GM11168 (cell line): ENCODE results near the gene KRTAP2-4.
"Not testable (repeated sequence)": the region's sequence is repeated elsewhere in the genome, so short reads cannot be mapped to it uniquely, and the experiment has no call there.

Experiments
- in situ Hi-C: fragments of 300-500 bp; cut with MboI; formaldehyde crosslinking; loops from one replicate; pipeline ENCODE4 v1.12.0; 2022; ENCODE audit warnings: low sequenced_read_pairs; ENCODE audit not compliant: unreplicated experiment

The KRTAP2-4 gene

DNA sequence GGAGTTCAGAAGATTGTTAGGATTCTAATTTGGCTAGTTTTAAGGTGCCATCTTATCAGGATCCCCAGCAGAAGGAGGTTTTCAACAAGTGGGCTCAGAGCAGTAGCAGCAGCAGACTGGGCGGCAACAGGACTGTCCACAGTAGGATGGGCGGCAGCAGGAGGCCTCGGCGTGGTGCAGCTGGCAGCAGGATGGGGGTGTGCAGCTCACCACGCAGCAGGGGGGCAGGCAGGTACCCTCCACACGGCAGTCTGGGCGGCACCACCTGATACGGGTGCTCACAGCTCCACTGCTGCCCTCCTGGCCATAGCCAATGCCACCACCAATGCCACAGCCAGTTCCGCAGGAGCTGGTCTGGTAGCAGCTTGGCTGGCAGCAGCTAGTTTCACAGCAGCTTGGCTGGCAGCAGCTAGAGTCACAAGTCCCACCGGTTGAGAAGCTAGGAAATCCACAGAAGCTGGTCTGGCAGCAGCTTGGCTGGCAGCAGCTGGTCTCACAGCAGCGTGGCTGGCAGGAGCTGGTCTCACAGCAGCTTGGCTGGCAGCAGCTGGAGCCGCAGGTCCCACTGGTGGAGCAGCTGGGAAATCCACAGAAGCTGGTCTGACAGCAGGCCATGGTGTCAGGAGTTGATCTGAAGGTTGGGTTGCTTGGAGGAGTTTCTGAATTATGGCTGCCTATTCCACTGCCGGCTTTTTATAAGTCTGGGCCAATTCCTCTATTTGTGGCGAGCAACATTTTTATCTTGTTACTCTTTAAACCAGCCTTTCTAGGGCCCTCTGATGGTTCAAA, 24.7 kb downstream of the KRTAP2-4 start, which contains the start of gene KRTAP1-1:
Gene KRTAP1-1 (minus strand): TSS at position 668 of the 789 bp plus-strand sequence. CDS start 53 bp downstream, at position 615.
- in situ Hi-C loops: not testable (repeated sequence)

GRCh38 chr17:41037853-41038350, 27.8 kb downstream of the KRTAP2-4 start:
- in situ Hi-C loops: no loop called here

DNA sequence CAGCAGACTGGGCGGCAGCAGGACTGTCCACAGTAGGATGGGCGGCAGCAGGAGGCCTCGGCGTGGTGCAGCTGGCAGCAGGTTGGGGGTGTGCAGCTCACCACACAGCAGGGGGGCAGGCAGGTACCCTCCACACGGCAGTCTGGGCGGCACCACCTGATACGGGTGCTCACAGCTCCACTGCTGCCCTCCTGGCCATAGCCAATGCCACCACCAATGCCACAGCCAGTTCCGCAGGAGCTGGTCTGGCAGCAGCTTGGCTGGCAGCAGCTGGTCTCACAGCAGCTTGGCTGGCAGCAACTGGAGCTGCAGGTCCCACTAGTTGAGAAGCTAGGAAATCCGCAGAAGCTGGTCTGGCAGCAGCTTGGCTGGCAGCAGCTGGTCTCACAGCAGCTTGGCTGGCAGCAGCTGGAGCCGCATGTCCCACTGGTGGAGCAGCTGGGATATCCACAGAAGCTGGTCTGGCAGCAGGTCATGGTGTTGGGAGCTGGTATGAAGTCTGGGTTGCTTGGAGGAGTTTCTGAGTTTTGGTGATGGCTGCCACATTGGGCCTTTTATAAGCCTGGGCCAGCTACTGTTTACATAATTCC, 31.2 kb downstream of the KRTAP2-4 start, which contains the start of gene KRTAP1-3:
Gene KRTAP1-3 (minus strand): TSS at position 529 of the 590 bp plus-strand sequence. CDS start 53 bp downstream, at position 476.
- in situ Hi-C loops: not testable (repeated sequence)

- in situ Hi-C loops: no loop called here
Observed at GRCh38 chr17:41029633-41030245, 35.9 kb downstream of the KRTAP2-4 start, which contains the start of gene KRTAP1-4. TSS of gene KRTAP1-4 (minus strand) at chr17:41030195. CDS start at chr17:41030078, 117 bp downstream.

GRCh38 chr17:41026715-41027471, 38.8 kb downstream of the KRTAP2-4 start, which contains the start of gene KRTAP1-5:
TSS of gene KRTAP1-5 (minus strand) at chr17:41027208. CDS start at chr17:41027155, 53 bp downstream.
- in situ Hi-C loops: no loop called here

DNA sequence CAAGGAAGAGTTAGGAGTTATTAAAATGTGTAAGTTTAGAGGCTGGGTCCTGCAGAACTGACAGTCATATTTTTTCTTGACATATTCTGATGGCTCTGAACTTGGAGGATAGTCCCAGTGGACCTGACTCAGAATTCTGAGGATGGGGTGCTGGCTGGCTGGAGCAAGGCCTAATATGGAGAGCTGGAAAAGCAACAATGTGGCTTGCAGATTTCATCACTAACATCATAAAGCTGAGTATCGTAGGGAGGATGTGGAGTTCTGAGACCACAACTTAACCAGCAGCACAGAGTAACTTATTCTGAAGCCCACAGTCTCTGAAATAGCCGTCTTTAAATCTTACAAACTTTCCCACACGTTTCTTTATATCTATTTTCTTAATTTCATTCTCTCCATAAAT, 41.0 kb downstream of the KRTAP2-4 start:
- in situ Hi-C loops: no loop called here

- in situ Hi-C loops: no loop called here
Observed at GRCh38 chr17:41020336-41020735, 45.3 kb downstream of the KRTAP2-4 start.

DNA sequence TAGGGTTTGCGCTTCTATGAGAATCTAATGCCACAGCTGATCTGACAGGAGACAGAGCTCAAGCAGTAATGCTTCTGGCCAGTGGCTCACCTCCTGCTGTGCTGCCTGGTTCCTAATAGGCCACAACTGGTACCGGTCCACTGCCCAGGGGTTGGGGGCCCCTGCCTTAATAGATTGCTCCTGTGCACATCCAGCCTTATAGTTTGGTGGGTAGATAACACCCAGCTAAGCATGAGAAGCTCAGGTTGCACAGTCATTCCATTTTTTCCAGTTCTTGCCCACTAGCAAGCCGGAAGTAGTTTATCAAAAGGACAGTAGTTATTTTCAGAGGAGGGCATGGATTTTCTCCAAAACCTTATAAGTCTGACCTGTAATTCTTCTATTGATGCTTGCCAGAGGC, 46.3 kb downstream of the KRTAP2-4 start:
- in situ Hi-C loops: no loop called here

- in situ Hi-C loops: no loop called here
Observed at GRCh38 chr17:41018541-41018940, 47.1 kb downstream of the KRTAP2-4 start.

DNA sequence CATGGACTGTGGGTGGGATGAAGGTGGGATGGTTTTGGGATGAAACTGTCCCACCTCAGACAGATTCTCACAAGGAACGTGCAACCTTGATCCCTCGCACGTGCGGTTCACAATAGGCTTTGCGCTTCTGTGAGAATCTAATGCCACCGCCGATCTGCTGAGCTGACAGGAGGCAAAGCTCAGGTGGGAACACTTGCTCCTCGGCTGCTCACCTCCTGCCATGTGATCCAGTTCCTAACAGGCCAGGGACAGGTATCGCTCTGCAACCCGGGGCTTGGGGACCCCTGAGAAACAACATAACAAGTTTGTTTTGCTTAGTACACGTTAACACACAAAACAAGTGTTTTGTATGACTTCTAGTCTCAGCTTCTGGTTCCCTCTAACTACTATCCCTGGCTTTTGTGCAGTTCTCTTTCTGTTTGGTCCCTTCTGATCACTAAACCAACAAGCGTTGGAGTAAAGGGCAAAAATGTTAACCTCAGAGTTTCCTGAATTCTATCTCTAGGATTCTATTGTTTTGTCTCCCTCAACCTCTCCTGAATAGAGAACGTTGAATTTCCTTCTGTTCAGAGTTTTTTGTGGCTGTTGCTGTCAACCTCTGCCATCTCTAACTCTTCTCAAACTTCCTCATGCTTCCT, 49.0 kb downstream of the KRTAP2-4 start:
- in situ Hi-C loops: no loop called here

- in situ Hi-C loops: no loop called here
Observed at GRCh38 chr17:41015454-41015853, 50.2 kb downstream of the KRTAP2-4 start.
